A673 (cell line): Measurements from ENCODE around the gene KRT82.

Experiments used
- EZH2 ChIP-seq: fragments of 200-600 bp; sonication (generic); IDR thresholded peaks from 2 replicates; pipeline ENCODE4 v1.6.1; 2017; ENCODE audit warnings: borderline replicate concordance, low read depth, mild to moderate bottlenecking, mixed read lengths, antibody characterized with exemption, low read length; ENCODE audit not compliant: poor library complexity, severe bottlenecking
- TF ChIP-seq, protein P1 (sequence below): fragments of 300-800, 200-600 bp; sonication (generic); conservative IDR thresholded peaks from 2 replicates; pipeline ENCODE4 v1.5.1; 2017; ENCODE audit warnings: low read depth, mild to moderate bottlenecking, antibody characterized with exemption, low read length, moderate library complexity, mixed read lengths

DNA sequence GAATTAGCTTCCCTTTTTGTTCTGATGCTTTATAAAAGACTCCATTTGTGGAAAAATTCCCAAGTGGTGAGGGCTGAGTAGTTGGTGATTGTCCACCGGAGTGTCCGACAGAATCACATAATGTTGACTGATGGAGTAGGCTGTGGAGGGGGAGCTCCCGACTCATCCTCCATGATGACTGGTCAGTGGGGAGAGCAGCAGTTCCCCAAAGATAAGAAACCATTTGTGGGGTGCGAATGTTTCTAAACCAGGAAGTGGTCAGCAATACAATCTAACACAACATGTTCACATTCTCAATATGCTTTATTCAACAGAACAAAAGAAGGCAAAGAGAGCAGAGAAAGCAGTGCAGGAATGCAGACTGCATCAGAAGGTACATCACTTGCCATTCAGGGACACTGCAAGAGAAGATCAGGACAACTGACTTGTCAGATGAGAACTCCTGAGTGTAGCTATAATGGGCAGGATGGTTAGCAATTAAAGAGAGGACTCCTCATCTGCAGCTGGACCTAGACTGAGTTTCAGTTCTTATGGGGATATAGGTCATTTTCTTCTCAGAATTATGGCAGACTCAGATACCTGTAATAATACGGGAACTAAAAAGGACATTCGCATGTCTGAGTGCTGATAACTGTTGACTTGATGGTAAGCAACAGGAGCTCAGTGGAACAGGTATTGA lies 40.4 kb upstream of the KRT82 start:
- TF ChIP-seq, protein P1, sequence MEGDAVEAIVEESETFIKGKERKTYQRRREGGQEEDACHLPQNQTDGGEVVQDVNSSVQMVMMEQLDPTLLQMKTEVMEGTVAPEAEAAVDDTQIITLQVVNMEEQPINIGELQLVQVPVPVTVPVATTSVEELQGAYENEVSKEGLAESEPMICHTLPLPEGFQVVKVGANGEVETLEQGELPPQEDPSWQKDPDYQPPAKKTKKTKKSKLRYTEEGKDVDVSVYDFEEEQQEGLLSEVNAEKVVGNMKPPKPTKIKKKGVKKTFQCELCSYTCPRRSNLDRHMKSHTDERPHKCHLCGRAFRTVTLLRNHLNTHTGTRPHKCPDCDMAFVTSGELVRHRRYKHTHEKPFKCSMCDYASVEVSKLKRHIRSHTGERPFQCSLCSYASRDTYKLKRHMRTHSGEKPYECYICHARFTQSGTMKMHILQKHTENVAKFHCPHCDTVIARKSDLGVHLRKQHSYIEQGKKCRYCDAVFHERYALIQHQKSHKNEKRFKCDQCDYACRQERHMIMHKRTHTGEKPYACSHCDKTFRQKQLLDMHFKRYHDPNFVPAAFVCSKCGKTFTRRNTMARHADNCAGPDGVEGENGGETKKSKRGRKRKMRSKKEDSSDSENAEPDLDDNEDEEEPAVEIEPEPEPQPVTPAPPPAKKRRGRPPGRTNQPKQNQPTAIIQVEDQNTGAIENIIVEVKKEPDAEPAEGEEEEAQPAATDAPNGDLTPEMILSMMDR, result no peak
- no peak for TF ChIP-seq EZH2
